ENCODE results near the gene HGS. TPM values are rescaled to one million over a fixed set of nuclear protein-coding genes. Genes with fewer than 3 reads are reported as not detected.
"Not testable (repeated sequence)": the region's sequence is repeated elsewhere in the genome, so short reads cannot be mapped to it uniquely, and the experiment has no call there.

The HGS gene
- total RNA-seq, 4 donors from 2014 or later, result 62.9 to 98.3 (median 67.3) TPM

- H3K9me3 ChIP-seq, result no peaks in the 10 kb centered on the region
- intact Hi-C loops (cut with DNase I), result no loop called here
- 92 to 93% methylated on average over 17 of the region's 18 CpGs for WGBS, 2 donors
- H3K4me3 ChIP-seq (replicated peaks in 1 of 3), result no peak overlapping the region
- no peaks in the 10 kb centered on the region for H3K27me3 ChIP-seq
- no peak overlapping the region for H3K27ac ChIP-seq
- peaks cover 0 to 10% of the 10 kb centered on the region in 2 donors for H3K4me1 ChIP-seq
- H3K36me3 ChIP-seq, result peaks cover 15 to 26% of the 10 kb centered on the region in 2 donors
- no peak for DNase-seq
- no peak for TF ChIP-seq POLR2A (IDR thresholded peaks at IDR 0.05)
- no peak for TF ChIP-seq CTCF (IDR thresholded peaks at IDR 0.05)
Measured at GRCh38 chr17:81672504-81672903, 11.3 kb upstream of the HGS start.

GRCh38 chr17:81672954-81673353 is 10.9 kb upstream of the HGS start:
- TF ChIP-seq POLR2A (IDR thresholded peaks at IDR 0.05) (no peak), CTCF (IDR thresholded peaks at IDR 0.05) (no peak)
- Histone ChIP-seq H3K27me3 (no peaks in the 10 kb centered on the region), H3K36me3 (peaks cover 15 to 26% of the 10 kb centered on the region in 2 donors), H3K9me3 (no peaks in the 10 kb centered on the region), H3K27ac (no peak overlapping the region), H3K4me3 (replicated peaks in 1 of 3) (no peak overlapping the region), H3K4me1 (peaks cover 0 to 5% of the 10 kb centered on the region in 2 donors)
- WGBS, 2 donors, result 89 to 93% methylated on average over 8 to 11 of the region's 16 CpGs
- intact Hi-C loops (cut with DNase I), result no loop called here
- DNase-seq, result no peak

- no peaks in the 10 kb centered on the region for H3K9me3 ChIP-seq
- WGBS, 2 donors, result 86 to 91% methylated on average over 17 to 18 of the region's 18 CpGs
- no peaks in the 10 kb centered on the region for H3K27me3 ChIP-seq
- no peak overlapping the region for H3K27ac ChIP-seq
- H3K4me3 ChIP-seq (replicated peaks in 1 of 3), result no peak overlapping the region
- intact Hi-C loops (cut with DNase I), result no loop called here
- no peaks in the 10 kb centered on the region for H3K4me1 ChIP-seq
- DNase-seq, result no peak
- TF ChIP-seq POLR2A (IDR thresholded peaks at IDR 0.05) (no peak), CTCF (IDR thresholded peaks at IDR 0.05) (no peak)
- H3K36me3 ChIP-seq, result peaks cover 15 to 26% of the 10 kb centered on the region in 2 donors
Measured at GRCh38 chr17:81673561-81674258, 10.1 kb upstream of the HGS start.

DNA sequence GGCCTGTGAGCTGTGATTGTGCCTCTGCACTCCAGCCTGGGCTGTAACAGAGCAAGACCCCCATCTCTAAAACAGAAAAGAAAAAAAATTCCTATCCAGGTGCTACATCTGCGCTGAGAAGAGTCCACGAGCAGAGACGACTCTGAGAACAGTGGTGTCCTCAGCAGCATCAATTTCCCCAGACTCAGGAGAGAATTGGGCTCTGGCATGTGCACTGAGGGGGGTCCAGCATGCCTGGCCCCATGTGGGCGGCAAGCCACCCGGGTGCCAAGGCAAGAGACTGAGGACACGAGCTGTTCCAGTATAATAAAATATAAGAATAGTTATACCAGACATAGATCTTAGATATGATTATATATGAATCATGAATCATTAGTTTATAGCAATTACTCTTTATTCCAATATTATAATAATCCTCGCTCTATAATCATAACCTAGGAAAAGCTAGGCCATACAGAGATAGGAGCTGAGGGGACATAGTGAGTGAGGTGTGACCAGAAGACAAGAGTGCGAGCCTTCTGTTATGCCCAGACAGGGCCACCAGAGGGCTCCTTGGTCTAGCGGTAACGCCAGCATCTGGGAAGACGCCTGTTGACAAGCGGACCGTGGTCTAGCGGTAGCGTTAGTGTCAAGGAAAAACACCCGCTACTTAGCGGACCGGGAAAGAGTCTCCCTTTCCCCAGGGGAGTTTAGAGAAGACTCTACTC is 8.1 kb upstream of the HGS start:
- WGBS, 2 donors, result 35 to 39% methylated on average over 17 to 18 of the region's 18 CpGs
- H3K4me1 ChIP-seq; H3K27ac ChIP-seq; H3K27me3 ChIP-seq; H3K4me3 ChIP-seq (replicated peaks in 1 of 3); intact Hi-C loops (cut with DNase I); H3K9me3 ChIP-seq: not testable (repeated sequence)
- TF ChIP-seq CTCF (IDR thresholded peaks at IDR 0.05), result peak; percentile 12 to 73 (median 69)
- peak; percentile 42 to 53 for DNase-seq
- peaks cover 15 to 26% of the 10 kb centered on the region in 2 donors for H3K36me3 ChIP-seq

- Histone ChIP-seq H3K27me3 (no peaks in the 10 kb centered on the region), H3K4me1 (peaks cover 0 to 4% of the 10 kb centered on the region in 2 donors), H3K27ac (no peak overlapping the region), H3K36me3 (peaks cover 9 to 19% of the 10 kb centered on the region in 2 donors), H3K4me3 (replicated peaks in 1 of 3) (no peak overlapping the region), H3K9me3 (no peaks in the 10 kb centered on the region)
- 92 to 93% methylated on average over 11 to 17 of the region's 17 CpGs for WGBS, 2 donors
- TF ChIP-seq CTCF (IDR thresholded peaks at IDR 0.05) (no peak), POLR2A (IDR thresholded peaks at IDR 0.05) (no peak)
- no peak for DNase-seq
- intact Hi-C loops (cut with DNase I), result no loop called here
Measured at GRCh38 chr17:81676906-81677305, 6.9 kb upstream of the HGS start.

All from thyroid gland (tissue), 4 donors.